ENCODE results near the gene RNF150.

Gene RNF150

GRCh38 chr4:140904904-140905303, 228.4 kb downstream of the RNF150 start:
- DNase-seq, result no peak

GRCh38 chr4:140903522-140904475, 229.5 kb downstream of the RNF150 start:
- DNase-seq, result no peak

GRCh38 chr4:140901736-140902336, 231.4 kb downstream of the RNF150 start:
- DNase-seq, result peak; percentile 43 to 74

- no peak for DNase-seq
Measured at GRCh38 chr4:140893939-140894338, 239.3 kb downstream of the RNF150 start.

GRCh38 chr4:140888054-140888453, 245.2 kb downstream of the RNF150 start:
- no peak for DNase-seq

- no peak for DNase-seq
Measured at GRCh38 chr4:140887467-140887866, 245.8 kb downstream of the RNF150 start.

GRCh38 chr4:140884431-140885058, 248.7 kb downstream of the RNF150 start:
- DNase-seq, result peak; percentile 19 to 40

GRCh38 chr4:140877781-140878180, 255.5 kb downstream of the RNF150 start:
- DNase-seq, result no peak

GRCh38 chr4:140876615-140877364, 256.5 kb downstream of the RNF150 start:
- DNase-seq, result no peak

GRCh38 chr4:140875746-140876452, 257.4 kb downstream of the RNF150 start:
- no peak for DNase-seq

- DNase-seq, result no peak
Measured at GRCh38 chr4:140874056-140874455, 259.2 kb downstream of the RNF150 start.

GRCh38 chr4:140871368-140871767, 261.9 kb downstream of the RNF150 start:
- DNase-seq, result no peak

GRCh38 chr4:140870427-140870826, 262.8 kb downstream of the RNF150 start:
- DNase-seq, result no peak

- no peak for DNase-seq
Measured at GRCh38 chr4:140869446-140869845, 263.8 kb downstream of the RNF150 start.

- no peak for DNase-seq
Measured at GRCh38 chr4:140867356-140867755, 265.9 kb downstream of the RNF150 start.

- DNase-seq, result no peak
Measured at GRCh38 chr4:140866492-140867005, 266.7 kb downstream of the RNF150 start.

GRCh38 chr4:140865253-140866217, 267.7 kb downstream of the RNF150 start:
- DNase-seq, result no peak

- no peak for DNase-seq
Measured at GRCh38 chr4:140863197-140863596, 270.1 kb downstream of the RNF150 start.

- DNase-seq, result no peak
Measured at GRCh38 chr4:140862177-140862442, 271.2 kb downstream of the RNF150 start.

- peak; percentile 9 to 71 for DNase-seq
Measured at GRCh38 chr4:140861359-140862176, 271.7 kb downstream of the RNF150 start.
